ENCODE measurements around the gene APOBEC3A.
"Not testable (repeated sequence)": the region's sequence is repeated elsewhere in the genome, so short reads cannot be mapped to it uniquely, and the experiment has no call there.

The APOBEC3A gene

GRCh38 chr22:38943882-38944281, 13.5 kb upstream of the APOBEC3A start:
- no peak for FAIRE-seq

DNA sequence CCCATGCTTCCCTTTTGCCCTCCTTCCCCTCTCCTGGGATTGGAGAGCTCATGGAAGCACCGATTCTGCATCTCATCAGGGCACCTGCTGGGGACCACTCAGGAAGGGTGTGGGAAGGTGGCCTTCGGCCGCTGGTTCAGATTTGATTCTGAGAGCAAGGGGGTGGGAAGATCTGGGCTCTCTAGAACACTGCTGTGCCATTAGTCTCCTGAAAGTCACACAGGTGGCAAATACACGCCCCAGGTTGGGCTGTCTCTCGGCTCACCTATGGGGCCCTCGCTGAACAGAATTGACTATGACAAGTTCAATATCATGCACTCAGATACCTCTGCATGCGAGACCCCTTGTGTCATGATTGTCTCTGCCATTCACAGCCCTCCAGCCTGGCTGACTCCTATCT, 12.8 kb upstream of the APOBEC3A start:
- no peak for FAIRE-seq

GRCh38 chr22:38945706-38946338, 11.6 kb upstream of the APOBEC3A start:
- FAIRE-seq, result not testable (repeated sequence)

DNA sequence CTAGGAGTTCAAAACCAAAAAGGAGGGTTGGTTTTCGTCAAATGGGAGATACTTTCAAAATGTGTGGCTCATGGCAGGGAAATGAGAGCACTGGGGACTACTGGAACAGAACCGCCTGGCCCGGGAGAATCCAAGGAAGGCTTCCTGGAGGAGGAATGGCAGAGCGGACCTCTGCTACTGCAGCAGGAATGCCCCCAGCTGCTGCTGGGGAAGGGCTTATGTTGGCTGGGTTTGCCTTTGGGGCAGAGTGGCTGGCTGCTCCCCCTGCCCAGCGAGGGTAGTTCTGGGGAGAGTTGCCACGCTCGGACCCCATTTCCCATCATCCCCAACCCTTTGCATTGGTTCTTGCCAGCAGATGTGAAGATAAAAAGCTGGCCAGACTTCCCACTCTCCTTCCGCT, 10.6 kb upstream of the APOBEC3A start:
- FAIRE-seq, result no peak

- no peak for FAIRE-seq
Measured at GRCh38 chr22:38947321-38948140, 9.9 kb upstream of the APOBEC3A start.

- no peak for FAIRE-seq
Measured at GRCh38 chr22:38948181-38948940, 9.0 kb upstream of the APOBEC3A start.

- no peak for FAIRE-seq
Measured at GRCh38 chr22:38949889-38950405, 7.5 kb upstream of the APOBEC3A start.

DNA sequence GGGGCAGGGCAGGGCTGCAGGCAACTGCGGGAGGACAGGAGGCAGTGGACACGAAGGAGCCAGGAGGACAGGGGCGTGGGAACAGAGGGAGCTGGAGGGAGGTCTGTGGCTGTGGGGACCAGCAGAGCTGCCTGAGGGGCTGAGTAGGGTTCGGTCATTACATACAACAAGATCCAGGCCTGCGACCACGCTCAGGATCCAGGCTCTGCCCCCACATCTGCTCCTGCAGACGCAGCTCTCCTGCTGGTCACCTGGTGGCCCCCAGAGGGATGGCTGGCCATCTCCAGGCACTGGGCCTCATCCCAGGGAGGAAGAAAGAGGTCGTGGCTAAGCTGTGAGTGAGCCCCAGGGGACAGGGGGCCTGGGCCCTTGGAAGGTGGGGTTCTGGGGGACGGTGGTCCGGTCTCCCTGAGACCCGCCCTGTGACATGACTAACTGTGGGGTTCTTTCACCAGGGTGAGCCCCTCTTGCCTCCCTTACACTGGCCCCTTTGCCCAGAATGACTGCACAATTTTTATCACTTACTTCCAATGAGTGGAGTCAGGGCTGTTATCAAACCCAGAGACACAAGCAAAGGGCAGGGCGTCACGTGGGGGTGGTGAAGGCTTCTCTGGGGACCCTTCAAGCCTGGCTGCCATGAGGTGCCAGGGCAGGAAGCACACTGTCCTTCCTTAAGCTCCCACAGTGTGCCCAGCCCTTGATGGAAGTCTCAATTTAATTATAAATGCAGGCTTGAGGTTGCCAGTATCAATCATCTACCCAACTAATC, 6.7 kb upstream of the APOBEC3A start:
- no peak for FAIRE-seq

- no peak for FAIRE-seq
Measured at GRCh38 chr22:38951734-38952133, 5.7 kb upstream of the APOBEC3A start.

DNA sequence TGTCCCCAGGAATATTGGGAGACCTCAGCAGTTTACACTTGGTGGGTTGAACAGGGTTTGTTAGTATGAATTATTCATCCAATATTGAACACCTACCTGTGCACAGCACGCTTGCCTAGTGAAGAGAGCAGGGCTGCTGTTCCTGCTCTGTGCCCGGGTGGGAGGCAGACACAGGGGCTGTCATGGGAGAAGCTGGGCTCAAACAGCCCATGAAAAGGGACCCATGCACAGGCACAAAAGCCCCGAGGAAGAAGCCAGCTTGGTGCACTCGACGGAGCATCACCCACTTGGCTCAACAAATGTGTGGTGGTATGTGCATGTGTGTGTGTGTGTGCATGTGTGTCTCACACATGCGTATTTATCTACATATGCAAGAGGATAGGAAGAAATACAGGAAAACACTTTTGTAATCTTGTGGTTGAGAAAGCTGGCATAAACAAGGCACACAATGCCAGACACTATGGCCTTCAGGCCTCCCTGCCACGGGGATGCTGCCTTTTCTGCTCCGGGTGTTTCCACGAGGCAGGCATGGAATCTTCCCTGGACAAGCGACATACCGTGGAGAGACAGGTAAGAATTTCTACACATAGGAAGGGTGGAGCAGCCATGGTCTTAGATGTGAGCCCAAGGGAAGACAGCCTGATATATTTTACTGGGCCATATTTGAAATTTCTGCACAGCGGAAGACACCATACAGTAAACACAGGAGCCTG, 5.0 kb upstream of the APOBEC3A start:
- no peak for FAIRE-seq

- FAIRE-seq, result no peak
Measured at GRCh38 chr22:38953091-38953490, 4.3 kb upstream of the APOBEC3A start.

- no peak for FAIRE-seq
Measured at GRCh38 chr22:38953577-38954413, 3.6 kb upstream of the APOBEC3A start.

DNA sequence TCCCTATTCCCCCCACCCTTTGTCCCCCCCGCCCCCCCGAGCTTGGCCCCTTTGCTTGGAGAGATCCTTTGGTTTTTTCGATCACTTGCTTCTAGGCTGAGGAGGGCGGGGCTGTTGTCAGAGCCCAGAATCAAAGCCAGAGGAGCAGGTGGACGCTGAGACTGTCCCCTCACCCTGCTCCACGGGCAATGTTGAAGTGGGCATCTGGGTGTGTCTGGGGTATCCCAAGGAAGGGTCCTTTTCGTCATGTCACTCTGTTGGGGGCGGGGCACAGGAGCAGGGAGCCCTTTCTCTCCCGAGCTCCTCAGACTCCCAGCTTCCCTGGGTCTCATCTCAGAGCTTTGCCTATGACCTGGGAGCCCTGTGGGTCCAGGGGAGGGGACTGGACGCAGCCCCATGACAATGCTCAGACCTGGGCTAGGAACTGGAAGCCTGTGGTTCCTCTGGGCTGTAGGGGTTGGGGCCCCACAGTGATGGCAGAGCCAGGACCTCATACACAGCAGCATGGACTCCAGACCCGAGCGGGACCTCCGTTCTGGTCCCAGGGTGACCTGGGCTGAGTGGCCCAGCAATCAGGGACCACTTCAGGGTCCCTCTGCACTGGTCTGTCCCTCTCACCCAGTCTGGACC, 2.9 kb upstream of the APOBEC3A start:
- no peak for FAIRE-seq

GRCh38 chr22:38955250-38955905, 2.0 kb upstream of the APOBEC3A start:
- no peak for FAIRE-seq

DNA sequence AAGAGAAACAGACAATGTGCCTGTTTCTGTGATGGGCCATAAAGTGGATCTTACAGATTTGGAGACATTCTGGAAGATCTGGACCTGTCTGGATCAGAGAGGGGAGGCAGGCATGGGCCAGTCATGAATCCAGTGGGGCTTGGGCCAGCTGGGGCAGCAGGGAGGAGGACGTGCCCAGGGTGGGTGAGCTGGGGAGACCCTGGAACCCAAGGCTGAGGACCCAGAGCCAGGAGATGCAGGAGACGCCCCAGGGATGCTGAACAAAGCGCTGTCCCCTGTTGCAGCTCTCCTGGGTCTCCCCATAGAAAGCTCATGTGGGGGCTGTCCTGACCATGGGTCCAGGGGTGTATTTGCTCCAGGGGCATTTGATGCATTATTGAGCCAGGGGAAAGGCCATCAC, 1.5 kb upstream of the APOBEC3A start:
- no peak for FAIRE-seq

DNA sequence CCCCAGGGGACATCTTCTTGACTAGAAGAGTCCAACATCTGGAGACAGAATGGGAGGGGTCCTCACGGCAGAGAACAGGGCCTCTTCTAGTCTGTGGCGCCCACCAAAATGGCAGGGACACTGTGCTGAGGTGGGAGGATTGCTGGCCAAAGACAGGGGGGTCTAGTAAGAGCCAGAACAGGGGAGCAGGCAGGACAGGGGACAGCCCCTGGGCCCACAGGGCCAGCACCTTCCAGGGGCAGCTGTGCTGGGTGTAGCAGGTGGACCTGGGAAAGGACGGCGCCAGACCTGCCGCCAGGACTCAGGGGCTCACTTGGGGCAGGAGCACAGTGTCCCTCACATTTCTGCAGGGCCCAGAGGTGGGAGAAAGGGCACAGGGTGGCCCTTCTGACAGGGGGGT, 858 bp upstream of the APOBEC3A start:
- FAIRE-seq, result no peak

GRCh38 chr22:38957808-38958650, 620 bp downstream of the APOBEC3A start:
- no peak for FAIRE-seq

GRCh38 chr22:38958651-38958943, 1.2 kb downstream of the APOBEC3A start:
- FAIRE-seq, result not testable (repeated sequence)

- no peak for FAIRE-seq
Measured at GRCh38 chr22:38959590-38959989, 2.2 kb downstream of the APOBEC3A start.

Measured in A204.1 (cell line).